CD14-positive monocyte (primary cell): ENCODE data around the gene OR6K6. TPM values are rescaled to one million over a fixed set of nuclear protein-coding genes. Genes with fewer than 3 reads are reported as not detected.
A peak's percentile ranks its signal among the peaks of the same experiment; 100 is the strongest.

ENCODE experiments used
- DNase-seq, 3 donors: peaks; one replicate each; pipeline ENCODE4 v3.0.0-alpha.2; 2011 to 2022
- H2AFZ ChIP-seq: 2 replicates; pipeline ENCODE4 v1.6.0; 2012; ENCODE audit warnings: mild to moderate bottlenecking, low read depth, low read length, inconsistent platforms; ENCODE audit not compliant: insufficient read depth, poor library complexity, severe bottlenecking
- H3K27ac ChIP-seq, 2 donors: 1 replicate in 1 of 2; 2 replicates in 1 of 2; pipeline ENCODE4 v1.5.1; 2012 to 2013; ENCODE audit warnings: low read length in 2 of 2, control low read depth in 1 of 2, inconsistent platforms in 1 of 2, low read depth in 1 of 2, mild to moderate bottlenecking in 1 of 2
- H3K27me3 ChIP-seq, 2 donors: one replicate each; pipeline versions ENCODE4 v1.6.0 to v1.6.1; 2011 to 2013; ENCODE audit warnings: low read length in 2 of 2; ENCODE audit not compliant: control insufficient read depth in 2 of 2, insufficient read depth in 2 of 2
- H3K36me3 ChIP-seq, 2 donors: replicated peaks in 1 of 2; 1 replicate in 1 of 2; 2 replicates in 1 of 2; pipeline versions ENCODE4 v1.5.1 to v1.6.1; 2012 to 2013; ENCODE audit warnings: low read length in 2 of 2, control low read depth in 1 of 2, inconsistent platforms in 1 of 2, mild to moderate bottlenecking in 1 of 2; ENCODE audit not compliant: insufficient read depth in 2 of 2, control insufficient read depth in 1 of 2
- H3K4me1 ChIP-seq, 2 donors: 1 replicate in 1 of 2; 2 replicates in 1 of 2; pipeline versions ENCODE4 v1.5.1 to v1.6.1; 2012 to 2013; ENCODE audit warnings: low read length in 2 of 2, control low read depth in 1 of 2, inconsistent platforms in 1 of 2, mild to moderate bottlenecking in 1 of 2, moderate library complexity in 1 of 2; ENCODE audit not compliant: insufficient read depth in 2 of 2, control insufficient read depth in 1 of 2
- H3K4me2 ChIP-seq: replicated peaks from 2 replicates; pipeline ENCODE3; 2012; ENCODE audit warnings: low read length, moderate library complexity, mild to moderate bottlenecking; ENCODE audit not compliant: poor library complexity, severe bottlenecking; ENCODE audit errors: extremely low read depth
- H3K4me3 ChIP-seq, 3 experiments: fragments of 200-600 bp in 1 of 3; sonication (generic) in 1 of 3; replicated peaks in 1 of 3; 1 replicate in 2 of 3; 2 replicates in 1 of 3; pipeline ENCODE4 v1.5.1; 2011 to 2013; ENCODE audit warnings: low read length in 3 of 3, mild to moderate bottlenecking in 3 of 3, control low read depth in 2 of 3, low read depth in 2 of 3, inconsistent platforms in 1 of 3, moderate library complexity in 1 of 3
- H3K79me2 ChIP-seq: 2 replicates; pipeline ENCODE4 v1.6.0; 2012; ENCODE audit warnings: mild to moderate bottlenecking, control low read depth, inconsistent platforms, low read length, moderate library complexity; ENCODE audit not compliant: insufficient read depth
- H3K9ac ChIP-seq: 2 replicates; pipeline ENCODE4 v1.6.0; 2017; ENCODE audit warnings: low read length, mild to moderate bottlenecking; ENCODE audit not compliant: insufficient read depth, poor library complexity, severe bottlenecking
- H3K9me3 ChIP-seq, 2 donors: replicated peaks in 1 of 2; 1 replicate in 1 of 2; 2 replicates in 1 of 2; pipeline versions ENCODE4 v1.5.1 to v1.6.1; 2012 to 2013; ENCODE audit warnings: low read length in 2 of 2, control low read depth in 1 of 2; ENCODE audit not compliant: control insufficient read depth in 1 of 2, insufficient read depth in 1 of 2
- H4K20me1 ChIP-seq: 2 replicates; pipeline ENCODE4 v1.6.0; 2012; ENCODE audit warnings: mild to moderate bottlenecking, low read length, control low read depth, moderate library complexity; ENCODE audit not compliant: insufficient read depth
- H3K27ac Mint-ChIP-seq, 7 donors: one replicate each; pipeline ENCODE4 v1.8.0; 2020; ENCODE audit warnings: mild to moderate bottlenecking in 7 of 7, mixed read lengths in 7 of 7, moderate library complexity in 6 of 7, inconsistent platforms in 2 of 7
- H3K27me3 Mint-ChIP-seq, 3 donors: one replicate each; pipeline ENCODE4 v1.8.0; 2021 to 2022; ENCODE audit warnings: low read depth in 3 of 3, mild to moderate bottlenecking in 3 of 3, mixed read lengths in 3 of 3, moderate library complexity in 3 of 3, inconsistent platforms in 1 of 3
- H3K36me3 Mint-ChIP-seq, 2 donors: one replicate each; pipeline ENCODE4 v1.8.0; 2020; ENCODE audit warnings: mixed read lengths in 2 of 2, inconsistent platforms in 1 of 2, mild to moderate bottlenecking in 1 of 2
- H3K4me1 Mint-ChIP-seq: one replicate; pipeline ENCODE4 v1.8.0; 2020; ENCODE audit warnings: mild to moderate bottlenecking, mixed read lengths
- H3K4me3 Mint-ChIP-seq, 2 donors: one replicate each; pipeline ENCODE4 v1.8.0; 2020; ENCODE audit warnings: mild to moderate bottlenecking in 2 of 2, mixed read lengths in 2 of 2, moderate library complexity in 1 of 2
- H3K9me3 Mint-ChIP-seq, 7 donors: one replicate each; pipeline ENCODE4 v1.8.0; 2020 to 2022; ENCODE audit warnings: mixed read lengths in 7 of 7, mild to moderate bottlenecking in 6 of 7, moderate library complexity in 6 of 7, inconsistent platforms in 2 of 7
- WGBS: methylation state at CpG from one replicate; pipeline ENCODE4 v1.1.5; 2013; ENCODE audit warnings: missing lambda C conversion rate; ENCODE audit not compliant: insufficient coverage; 5-methylcytosine and 5-hydroxymethylcytosine counted together
- intact Hi-C, 2 donors: fragments of 100-400 bp; cut with micrococcal nuclease; formaldehyde crosslinking; loops; one replicate each; pipeline versions ENCODE4 v1.15.0 to v1.15.1; 2023
- polyA plus RNA-seq, 3 donors: library from polyadenylated mRNA; depleted of rRNA in 1 of 3; unstranded in 2 of 3; stranded (reverse) in 1 of 3; fragments of 300-500 nt in 2 of 3; fragments of >200 nt in 1 of 3; fragmentation: Illumina TruSeq in 2 of 3; gene quantifications; 1 replicate in 2 of 3; 2 replicates in 1 of 3; pipeline ENCODE4 v1.2.3, GENCODE V29; 2012 to 2021
- TF ChIP-seq, protein P1 (sequence below): fragments of 200-600 bp; IDR thresholded peaks from one replicate; pipeline ENCODE4 v1.8.0; 2022; ENCODE audit warnings: antibody characterized with exemption, mild to moderate bottlenecking

The OR6K6 gene
- polyA plus RNA-seq, 3 donors: not detected

DNA sequence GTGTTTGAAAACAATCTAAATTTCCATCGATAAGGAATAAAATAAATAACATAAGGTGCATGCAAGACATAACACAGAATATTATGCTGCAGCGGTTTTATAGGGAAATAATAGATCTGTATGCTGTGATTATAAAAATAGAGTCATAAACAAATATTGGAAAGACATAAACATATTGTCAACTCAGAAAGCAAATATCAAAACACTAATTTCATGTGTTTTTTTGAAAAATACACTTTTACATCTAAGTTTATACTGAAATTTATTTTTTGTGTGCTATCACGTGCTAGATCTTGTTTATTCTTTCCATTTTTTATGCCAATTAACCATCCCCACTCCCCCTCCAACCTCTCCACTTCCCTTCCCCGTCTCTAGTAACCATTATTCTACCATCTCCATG is 43.4 kb upstream of the OR6K6 start:
- Mint-ChIP-seq H3K27ac (no peak overlapping the region), H3K4me3 (no peak overlapping the region), H3K4me1 (no peaks in the 10 kb centered on the region), H3K36me3 (no peaks in the 10 kb centered on the region), H3K27me3 (no peaks in the 10 kb centered on the region), H3K9me3 (peaks cover 0 to 2% (median 0%) of the 10 kb centered on the region in 7 donors)
- Histone ChIP-seq H3K4me2 (no peak overlapping the region), H3K79me2 (no peaks in the 10 kb centered on the region), H2AFZ (no peak overlapping the region), H3K27me3 (no peaks in the 10 kb centered on the region), H3K9ac (no peak overlapping the region), H4K20me1 (no peaks in the 10 kb centered on the region), H3K9me3 (no peaks in the 10 kb centered on the region), H3K27ac (no peak overlapping the region), H3K4me1 (no peaks in the 10 kb centered on the region), H3K4me3 (no peak overlapping the region), H3K36me3 (no peaks in the 10 kb centered on the region)
- TF ChIP-seq, protein P1, sequence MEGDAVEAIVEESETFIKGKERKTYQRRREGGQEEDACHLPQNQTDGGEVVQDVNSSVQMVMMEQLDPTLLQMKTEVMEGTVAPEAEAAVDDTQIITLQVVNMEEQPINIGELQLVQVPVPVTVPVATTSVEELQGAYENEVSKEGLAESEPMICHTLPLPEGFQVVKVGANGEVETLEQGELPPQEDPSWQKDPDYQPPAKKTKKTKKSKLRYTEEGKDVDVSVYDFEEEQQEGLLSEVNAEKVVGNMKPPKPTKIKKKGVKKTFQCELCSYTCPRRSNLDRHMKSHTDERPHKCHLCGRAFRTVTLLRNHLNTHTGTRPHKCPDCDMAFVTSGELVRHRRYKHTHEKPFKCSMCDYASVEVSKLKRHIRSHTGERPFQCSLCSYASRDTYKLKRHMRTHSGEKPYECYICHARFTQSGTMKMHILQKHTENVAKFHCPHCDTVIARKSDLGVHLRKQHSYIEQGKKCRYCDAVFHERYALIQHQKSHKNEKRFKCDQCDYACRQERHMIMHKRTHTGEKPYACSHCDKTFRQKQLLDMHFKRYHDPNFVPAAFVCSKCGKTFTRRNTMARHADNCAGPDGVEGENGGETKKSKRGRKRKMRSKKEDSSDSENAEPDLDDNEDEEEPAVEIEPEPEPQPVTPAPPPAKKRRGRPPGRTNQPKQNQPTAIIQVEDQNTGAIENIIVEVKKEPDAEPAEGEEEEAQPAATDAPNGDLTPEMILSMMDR: no peak
- no peak for DNase-seq
- intact Hi-C loops: no loop called here
- 83% methylated on average over 1 of the region's 4 CpGs for WGBS

DNA sequence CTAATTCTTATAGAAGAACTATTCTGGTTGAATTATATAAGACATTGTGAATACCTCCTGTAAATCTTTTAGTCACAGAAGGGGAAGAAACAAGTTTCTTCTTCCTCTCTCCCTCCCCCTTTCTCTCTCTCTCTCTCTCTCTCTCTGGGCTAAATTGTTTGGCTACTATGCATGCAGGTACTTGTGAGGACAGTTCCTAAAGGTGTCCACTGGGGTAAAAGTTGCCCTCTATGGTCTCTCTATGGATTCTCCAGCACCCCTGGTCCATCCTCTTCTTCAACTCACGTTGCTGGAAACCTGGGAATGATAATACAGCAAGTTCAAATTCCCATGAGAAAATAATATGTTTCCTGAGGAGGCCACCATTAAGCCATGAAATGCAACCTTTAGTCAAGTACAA is 39.8 kb upstream of the OR6K6 start:
- no peak overlapping the region for H3K27ac ChIP-seq
- H3K27me3 Mint-ChIP-seq: no peaks in the 10 kb centered on the region
- H3K27me3 ChIP-seq: no peaks in the 10 kb centered on the region
- peaks cover 0 to 2% (median 0%) of the 10 kb centered on the region in 7 donors for H3K9me3 Mint-ChIP-seq
- no peaks in the 10 kb centered on the region for H4K20me1 ChIP-seq
- no peaks in the 10 kb centered on the region for H3K36me3 Mint-ChIP-seq
- no peak overlapping the region for H3K4me3 Mint-ChIP-seq
- no peaks in the 10 kb centered on the region for H3K9me3 ChIP-seq
- no CpG with 5 or more reads among the region's 1 CpG for WGBS
- H3K9ac ChIP-seq: no peak overlapping the region
- H2AFZ ChIP-seq: no peak overlapping the region
- no peaks in the 10 kb centered on the region for H3K4me1 ChIP-seq
- no peaks in the 10 kb centered on the region for H3K79me2 ChIP-seq
- H3K36me3 ChIP-seq: no peaks in the 10 kb centered on the region
- no peak for DNase-seq
- TF ChIP-seq, protein P1: no peak
- H3K27ac Mint-ChIP-seq: peak overlapping the region in 1 of 7 donors; percentile 20
- intact Hi-C loops: no loop called here
- no peak overlapping the region for H3K4me2 ChIP-seq
- H3K4me3 ChIP-seq: no peak overlapping the region
- no peaks in the 10 kb centered on the region for H3K4me1 Mint-ChIP-seq
